HCT116 (cell line): ENCODE data around the gene HORMAD2. TPM values are rescaled to one million over a fixed set of nuclear protein-coding genes. Genes with fewer than 3 reads are reported as not detected.

Experiments used
- ATAC-seq: fragments of 200-7000 bp; cut with Tn5 transposase; 2 replicates; pipeline ENCODE4 v1.9.1; 2020; ENCODE audit warnings: mild to moderate bottlenecking, moderate library complexity
- BruUV-seq: library from RNA; stranded (reverse); fragments of 400-500 nt; replicated peaks from 2 replicates; lab custom pipeline; 2021; lab: Mats Ljungman, UMichigan
- CTCF ChIA-PET: fragments of 300-600 bp; sonication (Branson Sonifier 250); formaldehyde crosslinking; loops from one replicate; lab custom pipeline; 2021; ENCODE audit warnings: antibody characterized with exemption; lab: Charles Lee
- POLR2A ChIA-PET: fragments of 300-600, 350-600 bp; sonication (Branson Sonifier 250); formaldehyde crosslinking; loops from one replicate; lab custom pipeline; 2021; ENCODE audit warnings: antibody characterized with exemption; lab: Charles Lee
- RAD21 ChIA-PET, 2 experiments: fragments of 300-600 bp; sonication (Branson Sonifier 250); formaldehyde crosslinking; loops; one replicate each; lab custom pipeline; 2023; ENCODE audit warnings: low total read pairs in 2 of 2; ENCODE audit not compliant: uncharacterized antibody in 2 of 2, unreplicated experiment in 2 of 2, low non-redundant PET in 1 of 2; lab: Charles Lee
- DNase-seq: peaks from one replicate; pipeline ENCODE4 v3.0.0-alpha.2; 2010; ENCODE audit warnings: low read depth, low spot score
- H2AFZ ChIP-seq: fragments of 200-600 bp; shearing (Covaris generic), sonication (generic); 2 replicates; pipeline ENCODE4 v1.6.1; 2017; ENCODE audit warnings: low read depth, mixed run types, mixed read lengths, antibody characterized with exemption, low read length; ENCODE audit not compliant: poor library complexity, severe bottlenecking
- H3K27ac ChIP-seq: 2 replicates; pipeline ENCODE4 v1.5.1; 2012; ENCODE audit warnings: low read depth, low read length
- H3K27me3 ChIP-seq: fragments of 200-600 bp; sonication (generic); 2 replicates; pipeline ENCODE4 v1.6.1; 2016; ENCODE audit warnings: mixed run types, low read length, mixed read lengths; ENCODE audit not compliant: insufficient read depth
- H3K36me3 ChIP-seq, 2 experiments: fragments of 200-500 bp in 1 of 2; fragments of 200-600 bp in 1 of 2; sonication (Bioruptor generic) in 1 of 2; sonication (generic) in 1 of 2; 2 replicates each; pipeline versions ENCODE4 v1.5.1 to v1.6.1; 2014 to 2016; ENCODE audit warnings: low read length in 2 of 2, inconsistent platforms in 1 of 2, mixed read lengths in 1 of 2, mixed run types in 1 of 2; ENCODE audit not compliant: insufficient read depth in 2 of 2, control insufficient read depth in 1 of 2
- H3K4me1 ChIP-seq, 2 experiments: fragments of 200-600 bp in 1 of 2; sonication (generic) in 1 of 2; 2 replicates each; pipeline versions ENCODE4 v1.5.1 to v1.6.1; 2012 to 2017; ENCODE audit warnings: low read length in 2 of 2, inconsistent platforms in 1 of 2, mild to moderate bottlenecking in 1 of 2, mixed read lengths in 1 of 2, mixed run types in 1 of 2, moderate library complexity in 1 of 2; ENCODE audit not compliant: insufficient read depth in 2 of 2, control insufficient read depth in 1 of 2
- H3K4me2 ChIP-seq: fragments of 200-600 bp; sonication (generic); 2 replicates; pipeline ENCODE4 v1.6.1; 2017; ENCODE audit warnings: mixed run types, low read length, mixed read lengths
- H3K4me3 ChIP-seq, 2 experiments: fragments of 200-600 bp in 1 of 2; sonication (generic) in 1 of 2; replicated peaks in 1 of 2; 2 replicates each; pipeline ENCODE4 v1.5.1; 2011 to 2016; ENCODE audit warnings: low read length in 2 of 2, control low read depth in 1 of 2, low read depth in 1 of 2, mild to moderate bottlenecking in 1 of 2, mixed read lengths in 1 of 2, mixed run types in 1 of 2
- H3K79me2 ChIP-seq: fragments of 200-600 bp; sonication (generic); 2 replicates; pipeline ENCODE4 v1.6.1; 2017; ENCODE audit warnings: mild to moderate bottlenecking, mixed run types, low read length, moderate library complexity, mixed read lengths; ENCODE audit not compliant: insufficient read depth
- H3K9ac ChIP-seq: fragments of 200-600 bp; sonication (generic); 2 replicates; pipeline ENCODE4 v1.6.1; 2016; ENCODE audit warnings: low read length, mixed read lengths
- H3K9me2 ChIP-seq: fragments of 200-600 bp; sonication (generic), shearing (Covaris generic); 2 replicates; pipeline ENCODE4 v1.6.1; 2017; ENCODE audit warnings: mixed run types, mild to moderate bottlenecking, moderate library complexity; ENCODE audit not compliant: insufficient read depth
- H3K9me3 ChIP-seq, 2 experiments: fragments of 200-500 bp in 1 of 2; fragments of 200-600 bp in 1 of 2; sonication (Bioruptor generic) in 1 of 2; sonication (generic) in 1 of 2; 2 replicates each; pipeline ENCODE4 v1.6.1; 2014 to 2017; ENCODE audit warnings: low read length in 2 of 2, mixed read lengths in 2 of 2, inconsistent platforms in 1 of 2, low read depth in 1 of 2, mild to moderate bottlenecking in 1 of 2, mixed run types in 1 of 2, moderate library complexity in 1 of 2; ENCODE audit not compliant: control insufficient read depth in 1 of 2, insufficient read depth in 1 of 2
- H4K20me1 ChIP-seq: fragments of 200-600 bp; sonication (generic), shearing (Covaris generic); 2 replicates; pipeline ENCODE4 v1.6.1; 2017; ENCODE audit warnings: mixed run types, mild to moderate bottlenecking, moderate library complexity; ENCODE audit not compliant: insufficient read depth
- ELF1 ChIP-seq: IDR thresholded peaks from 2 replicates; pipeline ENCODE4 v1.6.1; 2012; ENCODE audit warnings: low read depth, borderline replicate concordance
- EZH2 ChIP-seq: fragments of 200-600 bp; sonication (generic); IDR thresholded peaks from 2 replicates; pipeline ENCODE4 v1.6.1; 2017; ENCODE audit warnings: antibody characterized with exemption, mixed run types
- FOSL1 ChIP-seq: IDR thresholded peaks from 2 replicates; pipeline ENCODE4 v1.6.1; 2012; ENCODE audit warnings: low read depth
- JUND ChIP-seq: IDR thresholded peaks from 2 replicates; pipeline ENCODE4 v1.6.1; 2012
- POLR2A ChIP-seq: IDR thresholded peaks from 2 replicates; pipeline ENCODE4 v1.7.0; 2011; ENCODE audit warnings: borderline replicate concordance; ENCODE audit not compliant: insufficient read depth, insufficient read length; ENCODE audit errors: extremely low read depth
- POLR2AphosphoS5 ChIP-seq: IDR thresholded peaks from 2 replicates; pipeline ENCODE4 v1.6.1; 2011; ENCODE audit warnings: mild to moderate bottlenecking, low read depth, low read length, moderate library complexity
- RAD21 ChIP-seq: IDR thresholded peaks from 2 replicates; pipeline ENCODE4 v1.6.1; 2012; ENCODE audit warnings: low read depth, mild to moderate bottlenecking
- SIN3A ChIP-seq: IDR thresholded peaks from 2 replicates; pipeline ENCODE4 v1.6.1; 2012; ENCODE audit warnings: low read depth
- SP1 ChIP-seq: IDR thresholded peaks from 2 replicates; pipeline ENCODE4 v1.6.1; 2012; ENCODE audit warnings: low read depth
- ZFX ChIP-seq: fragments of 450-650 bp; IDR thresholded peaks from 2 replicates; pipeline ENCODE4 v1.6.1; 2017
- ZNF274 ChIP-seq: fragments of 200-500 bp; sonication (Bioruptor generic); IDR thresholded peaks from 2 replicates; pipeline ENCODE4 v1.6.1; 2014; ENCODE audit warnings: mild to moderate bottlenecking, low read depth, low read length, inconsistent platforms
- intact Hi-C: fragments of 100-400 bp; cut with micrococcal nuclease; formaldehyde crosslinking; loops from 2 replicates; pipeline ENCODE4 v1.10.0; 2022
- total RNA-seq: library from RNA; stranded (reverse); gene quantifications from one replicate; pipeline ENCODE4 v1.2.1, GENCODE V29; 2021; ENCODE audit not compliant: unreplicated experiment
- TF ChIP-seq, protein P1 (sequence below): IDR thresholded peaks from 2 replicates; pipeline ENCODE4 v1.6.1; 2012

HORMAD2 gene
- total RNA-seq, 1 experiment from 2014 or later = not detected

DNA sequence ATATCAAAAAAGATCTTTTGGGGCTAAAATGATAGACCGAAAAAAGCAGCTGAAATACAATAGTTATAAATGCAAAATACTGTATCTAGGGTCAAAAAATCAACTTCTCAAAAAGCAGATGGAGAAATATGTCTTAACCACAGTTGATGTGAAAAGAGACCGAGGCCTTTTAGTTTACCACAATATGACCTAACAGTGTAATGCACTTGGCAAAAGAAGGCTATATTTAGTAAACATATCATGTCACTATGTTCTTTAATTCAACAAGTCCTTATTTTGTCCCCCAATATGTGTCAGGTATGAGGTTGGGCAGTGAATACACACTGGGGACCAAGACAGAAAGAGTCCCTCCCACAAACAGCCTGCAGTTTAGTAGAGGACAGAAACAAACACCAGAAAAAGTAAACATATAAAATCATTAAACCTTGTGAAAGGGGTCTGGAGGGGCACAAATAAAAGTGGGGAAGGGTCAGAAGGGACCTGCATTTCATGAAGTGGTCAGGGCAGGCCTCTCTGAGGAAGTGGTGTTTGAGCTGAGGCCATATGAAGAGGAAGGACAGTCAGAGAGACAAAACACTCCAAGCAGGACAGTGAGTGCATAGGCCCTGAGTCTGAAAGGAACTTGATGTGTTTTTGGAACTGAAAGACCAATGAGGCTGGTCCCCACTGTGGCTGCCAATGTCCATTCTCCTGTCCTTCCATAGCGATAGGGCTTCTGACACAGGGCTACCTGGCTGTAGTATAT is 112.9 kb downstream of the HORMAD2 start:
- no peak for DNase-seq
- no peak overlapping the region for H3K4me3 ChIP-seq
- no peaks in the 10 kb centered on the region for H3K9me3 ChIP-seq
- no peak for ATAC-seq
- BruUV-seq = no TSS peak
- H3K4me2 ChIP-seq = no peak overlapping the region
- H3K79me2 ChIP-seq = no peaks in the 10 kb centered on the region
- H3K4me1 ChIP-seq = peaks cover 25 to 47% of the 10 kb centered on the region in 2 experiments
- no peaks in the 10 kb centered on the region for H4K20me1 ChIP-seq
- no peak overlapping the region for H3K9ac ChIP-seq
- ChIA-PET CTCF (no interaction called here), RAD21 (no interaction called here), POLR2A (no interaction called here)
- H3K27me3 ChIP-seq = no peaks in the 10 kb centered on the region
- no peaks in the 10 kb centered on the region for H3K9me2 ChIP-seq
- intact Hi-C loops = no loop called here
- H3K36me3 ChIP-seq = no peaks in the 10 kb centered on the region
- no peak overlapping the region for H2AFZ ChIP-seq
- no peak overlapping the region for H3K27ac ChIP-seq
- TF ChIP-seq POLR2A (no peak), JUND (no peak), SP1 (no peak), SIN3A (no peak), EZH2 (no peak), ZNF274 (no peak), FOSL1 (no peak), RAD21 (no peak), POLR2AphosphoS5 (no peak), ZFX (no peak), ELF1 (no peak)
- TF ChIP-seq, protein P1, sequence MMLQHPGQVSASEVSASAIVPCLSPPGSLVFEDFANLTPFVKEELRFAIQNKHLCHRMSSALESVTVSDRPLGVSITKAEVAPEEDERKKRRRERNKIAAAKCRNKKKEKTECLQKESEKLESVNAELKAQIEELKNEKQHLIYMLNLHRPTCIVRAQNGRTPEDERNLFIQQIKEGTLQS = no peak
- TF ChIP-seq, all 23 proteins: peak for 0
